HepG2 (cell line): ENCODE data around the gene BRIP1. TPM values are rescaled to one million over a fixed set of nuclear protein-coding genes. Genes with fewer than 3 reads are reported as not detected.

ENCODE experiments used
- ATAC-seq: fragments of 200-7000 bp; cut with Tn5 transposase; 3 replicates; pipeline ENCODE4 v1.9.1; 2020; ENCODE audit warnings: mild to moderate bottlenecking, moderate library complexity
- BruUV-seq: library from RNA; stranded (reverse); fragments of 400-500 nt; replicated peaks from 2 replicates; lab custom pipeline; 2021; lab: Mats Ljungman, UMichigan
- CTCF ChIA-PET: fragments of 300-600 bp; formaldehyde crosslinking; extraction: SDS; loops from one replicate; lab custom pipeline; 2021; ENCODE audit warnings: low total read pairs, inconsistent platforms, low intra/inter-chr PET ratio; lab: Yijun Ruan, JAX
- POLR2A ChIA-PET: fragments of 350-600 bp; sonication (Branson Sonifier 250); formaldehyde crosslinking; loops from one replicate; lab custom pipeline; 2020; ENCODE audit warnings: antibody characterized with exemption, inconsistent platforms; lab: Yijun Ruan, JAX
- DNase-seq: peaks from one replicate; pipeline ENCODE4 v3.0.0-alpha.2; 2015; ENCODE audit warnings: low spot score
- FAIRE-seq: peaks from 3 replicates; lab custom pipeline; 2011; peaks lifted over from hg19 to GRCh38; lab: Jason Lieb, UNC
- H2AFZ ChIP-seq: one replicate; pipeline ENCODE4 v1.6.1; 2011; ENCODE audit warnings: low read length, inconsistent platforms
- H3K27ac ChIP-seq: fragments of 300-600 bp; 3 replicates; pipeline ENCODE4 v1.8.0; 2011; ENCODE audit warnings: mixed run types, mild to moderate bottlenecking, mixed read lengths, low read length, inconsistent platforms; ENCODE audit not compliant: insufficient read depth; ENCODE audit errors: extremely low read length
- H3K27me3 ChIP-seq, 2 experiments: fragments of 200-600 bp in 1 of 2; 2 replicates in 1 of 2; 3 replicates in 1 of 2; pipeline versions ENCODE4 v1.6.0 to v1.8.0; 2011; ENCODE audit warnings: low read length in 2 of 2, mild to moderate bottlenecking in 2 of 2, moderate library complexity in 2 of 2, inconsistent platforms in 1 of 2; ENCODE audit not compliant: insufficient read depth in 2 of 2, control insufficient read depth in 1 of 2
- H3K36me3 ChIP-seq, 2 experiments: fragments of 200-600 bp in 1 of 2; replicated peaks in 1 of 2; 2 replicates in 1 of 2; 3 replicates in 1 of 2; pipeline versions ENCODE4 v1.5.1 to v1.8.0; 2011; ENCODE audit warnings: low read length in 2 of 2, inconsistent platforms in 1 of 2; ENCODE audit not compliant: insufficient read depth in 2 of 2, control insufficient read depth in 1 of 2
- H3K4me1 ChIP-seq: 2 replicates; pipeline ENCODE4 v1.5.1; 2012; ENCODE audit warnings: low read length, inconsistent platforms; ENCODE audit not compliant: insufficient read depth
- H3K4me2 ChIP-seq: 2 replicates; pipeline ENCODE4 v1.6.0; 2011; ENCODE audit warnings: low read depth, low read length, inconsistent platforms
- H3K4me3 ChIP-seq, 3 experiments: fragments of 200-600 bp in 1 of 3; sonication (generic), shearing (Covaris generic) in 1 of 3; replicated peaks in 1 of 3; 2 replicates each; pipeline ENCODE4 v1.5.1; 2011 to 2016; ENCODE audit warnings: low read length in 3 of 3, inconsistent platforms in 2 of 3, low read depth in 2 of 3, mild to moderate bottlenecking in 2 of 3, control low read depth in 1 of 3, mixed read lengths in 1 of 3; ENCODE audit not compliant: insufficient read depth in 1 of 3
- H3K79me2 ChIP-seq: one replicate; pipeline ENCODE4 v1.6.1; 2011; ENCODE audit warnings: low read length, inconsistent platforms; ENCODE audit not compliant: insufficient read depth
- H3K9ac ChIP-seq: 2 replicates; pipeline ENCODE4 v1.6.0; 2011; ENCODE audit warnings: mild to moderate bottlenecking, low read depth, low read length, inconsistent platforms; ENCODE audit not compliant: insufficient read depth
- H3K9me3 ChIP-seq: 2 replicates; pipeline ENCODE4 v1.5.1; 2012; ENCODE audit warnings: mild to moderate bottlenecking, low read length
- H4K20me1 ChIP-seq: 2 replicates; pipeline ENCODE4 v1.6.0; 2011; ENCODE audit warnings: inconsistent platforms, mild to moderate bottlenecking, low read length, moderate library complexity; ENCODE audit not compliant: insufficient read depth
- ARHGAP35 ChIP-seq: sonication (generic); formaldehyde crosslinking; IDR thresholded peaks from 2 replicates; pipeline ENCODE4 v1.9.0; 2022; ENCODE audit warnings: mild to moderate bottlenecking, inconsistent platforms, moderate library complexity, missing genetic modification reagents, borderline replicate concordance
- ARNT ChIP-seq: fragments of 450-650 bp; IDR thresholded peaks from 2 replicates; pipeline ENCODE4 v1.6.1; 2017
- CC2D1A ChIP-seq: sonication (generic); formaldehyde crosslinking; IDR thresholded peaks from 2 replicates; pipeline ENCODE4 v1.8.1; 2023; ENCODE audit warnings: mild to moderate bottlenecking, missing genetic modification reagents
- CSRNP1 ChIP-seq: sonication (generic); formaldehyde crosslinking; IDR thresholded peaks from 2 replicates; pipeline ENCODE4 v1.8.1; 2023; ENCODE audit warnings: mild to moderate bottlenecking, missing genetic modification reagents
- FOXJ3 ChIP-seq: sonication (generic); formaldehyde crosslinking; IDR thresholded peaks from 2 replicates; pipeline ENCODE4 v1.4.0; 2020; ENCODE audit warnings: missing genetic modification reagents, mild to moderate bottlenecking, borderline replicate concordance
- GATAD1 ChIP-seq: IDR thresholded peaks from 2 replicates; pipeline ENCODE4 v1.6.1; 2016; ENCODE audit warnings: missing genetic modification reagents, missing compliant biosample characterization
- HHEX ChIP-seq: IDR thresholded peaks from 2 replicates; pipeline ENCODE4 v1.6.1; 2016; ENCODE audit warnings: control low read depth
- MNT ChIP-seq: fragments of 450-650 bp; IDR thresholded peaks from 2 replicates; pipeline ENCODE4 v1.6.1; 2016
- RNF2 ChIP-seq: fragments of 450-650 bp; conservative IDR thresholded peaks from 2 replicates; pipeline ENCODE4 v1.6.1; 2016; ENCODE audit warnings: low read depth
- RXRB ChIP-seq: IDR thresholded peaks from 2 replicates; pipeline ENCODE4 v1.6.1; 2016; ENCODE audit warnings: borderline replicate concordance, missing genetic modification reagents, missing compliant biosample characterization
- SALL1 ChIP-seq: sonication (generic); formaldehyde crosslinking; IDR thresholded peaks from 2 replicates; pipeline ENCODE4 v1.8.0; 2022; ENCODE audit warnings: mild to moderate bottlenecking, missing genetic modification reagents
- ZMYM4 ChIP-seq: sonication (generic); formaldehyde crosslinking; IDR thresholded peaks from 2 replicates; pipeline ENCODE4 v1.8.1; 2023; ENCODE audit warnings: mild to moderate bottlenecking, missing genetic modification reagents
- ZNF282 ChIP-seq: fragments of 450-650 bp; IDR thresholded peaks from 2 replicates; pipeline ENCODE4 v1.6.1; 2018; ENCODE audit not compliant: partially characterized antibody
- ZNF33A ChIP-seq: sonication (generic); formaldehyde crosslinking; IDR thresholded peaks from 2 replicates; pipeline ENCODE4 v1.5.1; 2020; ENCODE audit warnings: missing genetic modification reagents, mild to moderate bottlenecking, moderate library complexity, borderline replicate concordance
- ZNF550 ChIP-seq: sonication (generic); formaldehyde crosslinking; IDR thresholded peaks from 2 replicates; pipeline ENCODE4 v1.4.0; 2020; ENCODE audit warnings: mild to moderate bottlenecking, missing genetic modification reagents, borderline replicate concordance
- ZNF572 ChIP-seq: sonication (generic); formaldehyde crosslinking; IDR thresholded peaks from 2 replicates; pipeline ENCODE4 v1.5.1; 2020; ENCODE audit warnings: mild to moderate bottlenecking, missing genetic modification reagents
- ZNF761 ChIP-seq: sonication (generic); formaldehyde crosslinking; conservative IDR thresholded peaks from 2 replicates; pipeline ENCODE4 v1.4.0; 2020; ENCODE audit warnings: mild to moderate bottlenecking, missing genetic modification reagents
- WGBS: methylation state at CpG from one replicate; pipeline ENCODE4 v1.1.6; 2017; ENCODE audit warnings: low lambda C conversion rate; 5-methylcytosine and 5-hydroxymethylcytosine counted together
- in situ Hi-C: cut with HindIII; loops from 2 replicates; pipeline ENCODE4 v1.10.0; 2017; ENCODE audit warnings: low pct_unique_long_range_greater_than_20kb; ENCODE audit not compliant: extremely low pct_ligation_motif_present
- intact Hi-C: fragments of 100-400 bp; cut with micrococcal nuclease; formaldehyde crosslinking; loops from one replicate; pipeline ENCODE4 v1.10.0; 2022; ENCODE audit not compliant: unreplicated experiment
- polyA plus RNA-seq, 8 experiments: library from polyadenylated mRNA; depleted of rRNA in 3 of 8; stranded (reverse) in 7 of 8; unstranded in 1 of 8; fragments of >200 nt; fragmentation: Illumina TruSeq in 4 of 8; extraction: Trizol in 4 of 8; gene quantifications; 2 replicates each; pipeline versions ENCODE4 v1.2.1 to v1.2.3, GENCODE V29; 2011 to 2016; ENCODE audit warnings: low read depth in 4 of 8, missing spikeins in 1 of 8, mixed read lengths in 1 of 8; ENCODE audit not compliant: insufficient read depth in 1 of 8
- total RNA-seq, 5 experiments: library from RNA; depleted of rRNA; stranded (reverse); fragments of >200 nt; fragmentation: Illumina TruSeq; extraction: Trizol; gene quantifications; 2 replicates each; pipeline ENCODE4 v1.2.3, GENCODE V29; 2016; ENCODE audit warnings: low read depth in 1 of 5
- TF ChIP-seq, protein P1 (sequence below): sonication (generic); formaldehyde crosslinking; IDR thresholded peaks from 2 replicates; pipeline ENCODE4 v1.8.1; 2023; ENCODE audit warnings: mild to moderate bottlenecking, missing genetic modification reagents

Gene BRIP1
- total and polyA plus RNA-seq, 2 of the 13 experiments (the other 11 are each of a cell fraction or from before 2014, with no cell fraction given): 3.8 to 27.7 TPM

DNA sequence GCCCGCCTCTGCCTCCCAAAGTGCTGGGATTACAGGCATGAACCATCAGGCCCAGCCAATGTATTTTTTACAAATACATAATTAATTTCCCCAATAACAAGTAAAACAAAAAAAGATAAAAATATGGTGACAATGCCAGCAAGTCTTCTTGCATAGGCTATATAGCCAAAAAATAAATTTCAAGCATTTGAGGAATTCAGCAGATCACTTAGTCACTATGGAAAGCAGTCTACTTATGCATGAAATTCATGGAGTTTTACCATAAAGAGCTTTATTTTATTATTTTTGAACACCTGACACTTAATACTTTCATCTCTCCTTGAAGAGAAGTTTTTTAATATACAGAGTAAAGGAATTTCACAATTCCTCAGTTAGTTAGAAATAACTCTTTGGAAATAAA is 56.4 kb downstream of the BRIP1 start:
- no peaks in the 10 kb centered on the region for H3K9me3 ChIP-seq
- H3K4me3 ChIP-seq: no peak overlapping the region
- H3K36me3 ChIP-seq: peaks cover 5 to 13% of the 10 kb centered on the region in 2 experiments; a peak in 4 of 5 replicates
- in situ Hi-C loops: no loop called here
- POLR2A ChIA-PET: no interaction called here
- no peak overlapping the region for H3K9ac ChIP-seq
- CTCF ChIA-PET: no interaction called here
- no peak for DNase-seq
- H3K27ac ChIP-seq: no peak overlapping the region
- TF ChIP-seq ZNF282 (no peak), ARHGAP35 (CRISPR knock-in tag) (no peak), CSRNP1 (CRISPR knock-in tag) (no peak), ZNF572 (CRISPR knock-in tag) (no peak), CC2D1A (CRISPR knock-in tag) (no peak), HHEX (CRISPR knock-in tag) (no peak), GATAD1 (CRISPR knock-in tag) (no peak), SALL1 (CRISPR knock-in tag) (no peak), ZNF550 (CRISPR knock-in tag) (no peak), FOXJ3 (CRISPR knock-in tag) (no peak), ZMYM4 (CRISPR knock-in tag) (no peak), ARNT (no peak), ZNF761 (no peak), ZNF33A (no peak), RNF2 (no peak), MNT (no peak), RXRB (CRISPR knock-in tag) (no peak)
- TF ChIP-seq, protein P1, sequence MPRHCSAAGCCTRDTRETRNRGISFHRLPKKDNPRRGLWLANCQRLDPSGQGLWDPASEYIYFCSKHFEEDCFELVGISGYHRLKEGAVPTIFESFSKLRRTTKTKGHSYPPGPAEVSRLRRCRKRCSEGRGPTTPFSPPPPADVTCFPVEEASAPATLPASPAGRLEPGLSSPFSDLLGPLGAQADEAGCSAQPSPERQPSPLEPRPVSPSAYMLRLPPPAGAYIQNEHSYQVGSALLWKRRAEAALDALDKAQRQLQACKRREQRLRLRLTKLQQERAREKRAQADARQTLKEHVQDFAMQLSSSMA (CRISPR knock-in tag): no peak
- H3K27me3 ChIP-seq: no peaks in the 10 kb centered on the region
- 100% methylated on average over 1 of the region's 1 CpG for WGBS
- H3K4me1 ChIP-seq: no peaks in the 10 kb centered on the region
- no peak overlapping the region for H3K4me2 ChIP-seq
- intact Hi-C loops: no loop called here
- no peaks in the 10 kb centered on the region for H3K79me2 ChIP-seq
- no peak for FAIRE-seq
- H4K20me1 ChIP-seq: no peaks in the 10 kb centered on the region
- ATAC-seq: no peak
- no TSS peak for BruUV-seq
- H2AFZ ChIP-seq: no peak overlapping the region
